HepG2 (cell line): ENCODE results near the gene BTBD17. TPM values are rescaled to one million over a fixed set of nuclear protein-coding genes. Genes with fewer than 3 reads are reported as not detected.
A peak's percentile ranks its signal among the peaks of the same experiment; 100 is the strongest.

ENCODE experiments used
- ATF1 ChIP-seq: IDR thresholded peaks from 2 replicates; pipeline ENCODE4 v1.6.1; 2016; ENCODE audit warnings: mild to moderate bottlenecking, control low read depth
- CBX1 ChIP-seq: IDR thresholded peaks from one replicate; pipeline ENCODE4 v1.6.1; 2016; ENCODE audit warnings: antibody characterized with exemption, low read depth
- ELF4 ChIP-seq: sonication (generic); formaldehyde crosslinking; IDR thresholded peaks from 2 replicates; pipeline ENCODE4 v1.5.0; 2020; ENCODE audit warnings: missing genetic modification reagents, mild to moderate bottlenecking, moderate library complexity, borderline replicate concordance
- FOXK1 ChIP-seq: sonication (generic); formaldehyde crosslinking; IDR thresholded peaks from 2 replicates; pipeline ENCODE4 v1.4.0; 2020; ENCODE audit warnings: low read depth, missing genetic modification reagents, borderline replicate concordance
- IRF1 ChIP-seq: sonication (generic); formaldehyde crosslinking; IDR thresholded peaks from 2 replicates; pipeline ENCODE4 v1.4.0; 2020; ENCODE audit warnings: low read depth, mild to moderate bottlenecking, missing genetic modification reagents
- ISL2 ChIP-seq: sonication (generic); formaldehyde crosslinking; IDR thresholded peaks from 2 replicates; pipeline ENCODE4 v1.5.0; 2020; ENCODE audit warnings: missing genetic modification reagents
- KDM5B ChIP-seq: sonication (generic); formaldehyde crosslinking; IDR thresholded peaks from 2 replicates; pipeline ENCODE4 v1.4.0; 2020; ENCODE audit warnings: missing genetic modification reagents, mild to moderate bottlenecking, borderline replicate concordance
- NCOR1 ChIP-seq: fragments of 200-600 bp; sonication (generic); IDR thresholded peaks from 2 replicates; pipeline ENCODE4 v1.7.0; 2017; ENCODE audit warnings: antibody characterized with exemption, low read length, borderline replicate concordance
- PHF21A ChIP-seq: sonication (generic); formaldehyde crosslinking; IDR thresholded peaks from 2 replicates; pipeline ENCODE4 v1.5.0; 2020; ENCODE audit warnings: mild to moderate bottlenecking, missing genetic modification reagents
- PRMT3 ChIP-seq: sonication (generic); formaldehyde crosslinking; IDR thresholded peaks from 2 replicates; pipeline ENCODE4 v1.8.1; 2022; ENCODE audit warnings: low read depth, mild to moderate bottlenecking, moderate library complexity, missing genetic modification reagents, borderline replicate concordance
- RFXAP ChIP-seq: sonication (generic); formaldehyde crosslinking; IDR thresholded peaks from 2 replicates; pipeline ENCODE4 v1.4.0; 2020; ENCODE audit warnings: missing genetic modification reagents, borderline replicate concordance
- SMAD1 ChIP-seq: sonication (generic); formaldehyde crosslinking; IDR thresholded peaks from 2 replicates; pipeline ENCODE4 v1.4.0; 2020; ENCODE audit warnings: missing genetic modification reagents, low read depth, mild to moderate bottlenecking, borderline replicate concordance
- XRCC5 ChIP-seq: fragments of 200-400 bp; formaldehyde crosslinking; optimal IDR thresholded peaks from 2 replicates; pipeline ENCODE3; 2017; ENCODE audit warnings: mild to moderate bottlenecking, low read length
- ZBTB38 ChIP-seq: sonication (generic); formaldehyde crosslinking; IDR thresholded peaks from 2 replicates; pipeline ENCODE4 v1.5.1; 2020; ENCODE audit warnings: mild to moderate bottlenecking, missing genetic modification reagents
- ZBTB42 ChIP-seq: sonication (generic); formaldehyde crosslinking; IDR thresholded peaks from 2 replicates; pipeline ENCODE4 v1.5.0; 2020; ENCODE audit warnings: mild to moderate bottlenecking, missing genetic modification reagents
- ZFP91 ChIP-seq: sonication (generic); formaldehyde crosslinking; IDR thresholded peaks from 2 replicates; pipeline ENCODE4 v1.9.0; 2022; ENCODE audit warnings: missing genetic modification reagents, mild to moderate bottlenecking, borderline replicate concordance
- ZNF207 ChIP-seq: fragments of 450-650 bp; IDR thresholded peaks from 2 replicates; pipeline ENCODE4 v1.6.1; 2016; ENCODE audit warnings: antibody characterized with exemption, borderline replicate concordance
- ZNF280D ChIP-seq: sonication (generic); formaldehyde crosslinking; IDR thresholded peaks from 2 replicates; pipeline ENCODE4 v1.5.1; 2020; ENCODE audit warnings: mild to moderate bottlenecking, missing genetic modification reagents
- ZNF496 ChIP-seq: sonication (generic); formaldehyde crosslinking; IDR thresholded peaks from 2 replicates; pipeline ENCODE4 v1.8.1; 2023; ENCODE audit warnings: mild to moderate bottlenecking, moderate library complexity, missing genetic modification reagents; ENCODE audit not compliant: insufficient replicate concordance
- ZNF788 ChIP-seq: sonication (generic); formaldehyde crosslinking; IDR thresholded peaks from 2 replicates; pipeline ENCODE4 v1.5.0; 2020; ENCODE audit warnings: mild to moderate bottlenecking, missing genetic modification reagents, borderline replicate concordance
- polyA plus RNA-seq, 8 experiments: library from polyadenylated mRNA; depleted of rRNA in 3 of 8; stranded (reverse) in 7 of 8; unstranded in 1 of 8; fragments of >200 nt; fragmentation: Illumina TruSeq in 4 of 8; extraction: Trizol in 4 of 8; gene quantifications; 2 replicates each; pipeline versions ENCODE4 v1.2.1 to v1.2.3, GENCODE V29; 2011 to 2016; ENCODE audit warnings: low read depth in 4 of 8, missing spikeins in 1 of 8, mixed read lengths in 1 of 8; ENCODE audit not compliant: insufficient read depth in 1 of 8
- total RNA-seq, 5 experiments: library from RNA; depleted of rRNA; stranded (reverse); fragments of >200 nt; fragmentation: Illumina TruSeq; extraction: Trizol; gene quantifications; 2 replicates each; pipeline ENCODE4 v1.2.3, GENCODE V29; 2016; ENCODE audit warnings: low read depth in 1 of 5
- TF ChIP-seq, protein P1 (sequence below): sonication (generic); formaldehyde crosslinking; IDR thresholded peaks from 2 replicates; pipeline ENCODE4 v1.8.1; 2022; ENCODE audit warnings: mild to moderate bottlenecking, missing genetic modification reagents
- TF ChIP-seq, protein P2 (sequence below): sonication (generic); formaldehyde crosslinking; IDR thresholded peaks from 2 replicates; pipeline ENCODE4 v1.4.0; 2020; ENCODE audit warnings: missing genetic modification reagents

The BTBD17 gene
- total and polyA plus RNA-seq, 2 of the 13 experiments (the other 11 are each of a cell fraction or from before 2014, with no cell fraction given): not detected

DNA sequence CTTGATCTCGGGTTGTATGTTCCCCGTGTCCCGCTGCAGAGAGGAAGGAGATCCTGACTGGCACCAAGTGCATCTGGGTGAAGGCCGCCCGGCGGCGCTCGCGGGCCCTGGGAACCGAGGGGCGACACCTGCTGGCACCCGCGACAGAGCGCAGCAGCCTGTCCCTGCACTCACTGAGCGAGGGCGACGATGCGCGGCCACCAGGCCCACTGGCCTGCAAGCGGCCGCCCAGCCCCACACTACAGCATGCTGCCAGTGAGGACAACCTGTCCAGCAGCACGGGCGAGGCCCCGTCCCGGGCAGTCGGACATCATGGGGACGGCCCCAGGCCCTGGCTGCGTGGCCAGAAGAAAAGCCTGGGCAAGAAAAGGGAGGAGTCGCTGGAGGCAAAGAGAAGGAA, 7.5 kb downstream of the BTBD17 start (continued):
- peak; percentile 77; the same call in 1 of the 2 replicates for TF ChIP-seq ZFP91 (CRISPR knock-in tag)
- no peak for TF ChIP-seq ELF4
- TF ChIP-seq, protein P1, sequence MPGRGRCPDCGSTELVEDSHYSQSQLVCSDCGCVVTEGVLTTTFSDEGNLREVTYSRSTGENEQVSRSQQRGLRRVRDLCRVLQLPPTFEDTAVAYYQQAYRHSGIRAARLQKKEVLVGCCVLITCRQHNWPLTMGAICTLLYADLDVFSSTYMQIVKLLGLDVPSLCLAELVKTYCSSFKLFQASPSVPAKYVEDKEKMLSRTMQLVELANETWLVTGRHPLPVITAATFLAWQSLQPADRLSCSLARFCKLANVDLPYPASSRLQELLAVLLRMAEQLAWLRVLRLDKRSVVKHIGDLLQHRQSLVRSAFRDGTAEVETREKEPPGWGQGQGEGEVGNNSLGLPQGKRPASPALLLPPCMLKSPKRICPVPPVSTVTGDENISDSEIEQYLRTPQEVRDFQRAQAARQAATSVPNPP: no peak
- no peak for TF ChIP-seq ZNF280D (CRISPR knock-in tag)
- TF ChIP-seq RFXAP (CRISPR knock-in tag): no peak; the same call in 1 of the 2 replicates
- no peak for TF ChIP-seq FOXK1 (CRISPR knock-in tag)
- TF ChIP-seq ZNF207: no peak
- no peak for TF ChIP-seq ZNF496 (CRISPR knock-in tag)
- peak; percentile 59 for TF ChIP-seq CBX1
- no peak for TF ChIP-seq IRF1 (CRISPR knock-in tag)
- no peak for TF ChIP-seq SMAD1 (CRISPR knock-in tag)
- TF ChIP-seq ZNF788 (CRISPR knock-in tag): no peak; the same call in 1 of the 2 replicates
- peak; percentile 98 for TF ChIP-seq XRCC5
- TF ChIP-seq ZBTB42 (CRISPR knock-in tag): peak; percentile 51; the same call in 1 of the 2 replicates
- TF ChIP-seq ZBTB38 (CRISPR knock-in tag): peak; percentile 26; the same call in 1 of the 2 replicates
- no peak; the same call in 1 of the 2 replicates for TF ChIP-seq KDM5B (CRISPR knock-in tag)
- TF ChIP-seq PRMT3: no peak
- TF ChIP-seq NCOR1: no peak
- TF ChIP-seq, protein P2, sequence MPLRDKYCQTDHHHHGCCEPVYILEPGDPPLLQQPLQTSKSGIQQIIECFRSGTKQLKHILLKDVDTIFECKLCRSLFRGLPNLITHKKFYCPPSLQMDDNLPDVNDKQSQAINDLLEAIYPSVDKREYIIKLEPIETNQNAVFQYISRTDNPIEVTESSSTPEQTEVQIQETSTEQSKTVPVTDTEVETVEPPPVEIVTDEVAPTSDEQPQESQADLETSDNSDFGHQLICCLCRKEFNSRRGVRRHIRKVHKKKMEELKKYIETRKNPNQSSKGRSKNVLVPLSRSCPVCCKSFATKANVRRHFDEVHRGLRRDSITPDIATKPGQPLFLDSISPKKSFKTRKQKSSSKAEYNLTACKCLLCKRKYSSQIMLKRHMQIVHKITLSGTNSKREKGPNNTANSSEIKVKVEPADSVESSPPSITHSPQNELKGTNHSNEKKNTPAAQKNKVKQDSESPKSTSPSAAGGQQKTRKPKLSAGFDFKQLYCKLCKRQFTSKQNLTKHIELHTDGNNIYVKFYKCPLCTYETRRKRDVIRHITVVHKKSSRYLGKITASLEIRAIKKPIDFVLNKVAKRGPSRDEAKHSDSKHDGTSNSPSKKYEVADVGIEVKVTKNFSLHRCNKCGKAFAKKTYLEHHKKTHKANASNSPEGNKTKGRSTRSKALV (CRISPR knock-in tag): no peak
- 0 out of 2 replicates have a peak, but pooled peaks have one; percentile 39 for TF ChIP-seq ISL2
- no peak for TF ChIP-seq PHF21A (CRISPR knock-in tag)
- no peak for TF ChIP-seq ATF1 (CRISPR knock-in tag)
